AG04450 (cell line): ENCODE results near the gene RPL31. TPM values are rescaled to one million over a fixed set of nuclear protein-coding genes. Genes with fewer than 3 reads are reported as not detected.

Experiments used
- CTCF ChIA-PET: fragments of 300-600, 350-600 bp; formaldehyde crosslinking; extraction: SDS; loops from one replicate; lab custom pipeline; 2022; ENCODE audit warnings: antibody characterized with exemption, inconsistent platforms; lab: Charles Lee
- POLR2A ChIA-PET: fragments of 350-600 bp; formaldehyde crosslinking; extraction: SDS; loops from one replicate; lab custom pipeline; 2021; ENCODE audit warnings: antibody characterized with exemption, inconsistent platforms; lab: Yijun Ruan, JAX
- DNase-seq: peaks from one replicate; pipeline ENCODE4 v3.0.0-alpha.2; 2011; ENCODE audit warnings: low read depth, low spot score
- H3K27ac ChIP-seq: one replicate; pipeline ENCODE4 v1.5.1; 2012; ENCODE audit warnings: low read depth, low read length, control low read depth
- H3K27me3 ChIP-seq: one replicate; pipeline ENCODE4 v1.6.0; 2012; ENCODE audit warnings: low read length; ENCODE audit not compliant: control insufficient read depth, insufficient read depth
- H3K4me3 ChIP-seq: 2 replicates; pipeline ENCODE4 v1.5.1; 2011; ENCODE audit warnings: mild to moderate bottlenecking, low read depth, low read length, control low read depth
- H3K9me3 ChIP-seq: 2 replicates; pipeline ENCODE4 v1.5.1; 2012; ENCODE audit warnings: low read length; ENCODE audit not compliant: control insufficient read depth, insufficient read depth
- polyA minus RNA-seq: library from RNA; depleted of rRNA, polyadenylated mRNA; stranded (reverse); fragments of >200 nt; gene quantifications from 2 replicates; pipeline ENCODE4 v1.2.3, GENCODE V29; 2011; rRNA and poly(A)+ RNA removed
- polyA plus RNA-seq: library from polyadenylated mRNA; depleted of rRNA; stranded (reverse); fragments of >200 nt; gene quantifications from 2 replicates; pipeline ENCODE4 v1.2.3, GENCODE V29; 2011; rRNA removed
- TF ChIP-seq, protein P1 (sequence below): IDR thresholded peaks from 2 replicates; pipeline ENCODE4 v1.5.1; 2011; ENCODE audit warnings: low read depth, low read length, control low read depth, inconsistent platforms

Gene RPL31
- polyA plus RNA-seq = 2,534 and 2,992 TPM in 2 replicates
- 242 and 285 TPM in 2 replicates for polyA minus RNA-seq

GRCh38 chr2:101001691-101002561, at the start of gene RPL31:
TSS of gene RPL31 (plus strand) at chr2:101002289. CDS start at chr2:101002702, 413 bp downstream.
- no peaks in the 10 kb centered on the region for H3K27me3 ChIP-seq
- POLR2A ChIA-PET = interaction anchor here (0.6 to 2.0 kb wide), 14 partner anchors 8 to 804 kb away, joined by 3 to 7 read pairs (median 4); partner anchors contain the start of gene PDCL3
- H3K9me3 ChIP-seq = peaks cover 4% of the 10 kb centered on the region; the same call in 1 of the 2 replicates
- peak; percentile 90 for DNase-seq
- H3K27ac ChIP-seq = peak within 1 kb of the TSS; percentile 88
- peak within 1 kb of the TSS; percentile 96 for H3K4me3 ChIP-seq
- CTCF ChIA-PET = interaction anchor here (1.1 to 3.9 kb wide), 5 partner anchors 10 to 396 kb away, joined by 3 to 32 read pairs (median 9); no protein-coding TSS in a partner anchor
- TF ChIP-seq, protein P1, sequence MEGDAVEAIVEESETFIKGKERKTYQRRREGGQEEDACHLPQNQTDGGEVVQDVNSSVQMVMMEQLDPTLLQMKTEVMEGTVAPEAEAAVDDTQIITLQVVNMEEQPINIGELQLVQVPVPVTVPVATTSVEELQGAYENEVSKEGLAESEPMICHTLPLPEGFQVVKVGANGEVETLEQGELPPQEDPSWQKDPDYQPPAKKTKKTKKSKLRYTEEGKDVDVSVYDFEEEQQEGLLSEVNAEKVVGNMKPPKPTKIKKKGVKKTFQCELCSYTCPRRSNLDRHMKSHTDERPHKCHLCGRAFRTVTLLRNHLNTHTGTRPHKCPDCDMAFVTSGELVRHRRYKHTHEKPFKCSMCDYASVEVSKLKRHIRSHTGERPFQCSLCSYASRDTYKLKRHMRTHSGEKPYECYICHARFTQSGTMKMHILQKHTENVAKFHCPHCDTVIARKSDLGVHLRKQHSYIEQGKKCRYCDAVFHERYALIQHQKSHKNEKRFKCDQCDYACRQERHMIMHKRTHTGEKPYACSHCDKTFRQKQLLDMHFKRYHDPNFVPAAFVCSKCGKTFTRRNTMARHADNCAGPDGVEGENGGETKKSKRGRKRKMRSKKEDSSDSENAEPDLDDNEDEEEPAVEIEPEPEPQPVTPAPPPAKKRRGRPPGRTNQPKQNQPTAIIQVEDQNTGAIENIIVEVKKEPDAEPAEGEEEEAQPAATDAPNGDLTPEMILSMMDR = no peak

DNA sequence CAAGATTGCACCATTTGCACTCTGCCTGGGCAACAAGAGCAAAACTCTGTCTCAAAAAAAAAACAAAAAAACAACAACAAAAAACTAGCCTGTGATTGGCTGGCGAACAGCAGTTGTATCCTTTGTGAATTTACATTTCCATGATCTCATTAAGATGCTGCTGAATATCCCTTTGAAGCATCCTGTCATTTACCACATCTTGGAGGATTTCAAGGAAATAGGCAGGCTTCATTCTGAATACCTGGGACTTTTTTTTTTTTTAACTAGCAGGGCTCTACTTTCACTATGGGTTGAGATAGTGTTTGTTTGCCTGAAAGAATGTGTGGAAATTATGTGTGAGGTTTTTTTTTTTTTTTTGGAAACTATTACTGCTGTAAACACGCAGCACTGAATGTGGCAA, 49.6 kb upstream of the RPL31 start:
- H3K4me3 ChIP-seq = no peak overlapping the region
- H3K27ac ChIP-seq = no peak overlapping the region
- no peak for DNase-seq
- H3K9me3 ChIP-seq = no peaks in the 10 kb centered on the region; the same call in 1 of the 2 replicates
- TF ChIP-seq, protein P1 = no peak
- ChIA-PET CTCF (no interaction called here), POLR2A (no interaction called here)
- H3K27me3 ChIP-seq = no peaks in the 10 kb centered on the region

DNA sequence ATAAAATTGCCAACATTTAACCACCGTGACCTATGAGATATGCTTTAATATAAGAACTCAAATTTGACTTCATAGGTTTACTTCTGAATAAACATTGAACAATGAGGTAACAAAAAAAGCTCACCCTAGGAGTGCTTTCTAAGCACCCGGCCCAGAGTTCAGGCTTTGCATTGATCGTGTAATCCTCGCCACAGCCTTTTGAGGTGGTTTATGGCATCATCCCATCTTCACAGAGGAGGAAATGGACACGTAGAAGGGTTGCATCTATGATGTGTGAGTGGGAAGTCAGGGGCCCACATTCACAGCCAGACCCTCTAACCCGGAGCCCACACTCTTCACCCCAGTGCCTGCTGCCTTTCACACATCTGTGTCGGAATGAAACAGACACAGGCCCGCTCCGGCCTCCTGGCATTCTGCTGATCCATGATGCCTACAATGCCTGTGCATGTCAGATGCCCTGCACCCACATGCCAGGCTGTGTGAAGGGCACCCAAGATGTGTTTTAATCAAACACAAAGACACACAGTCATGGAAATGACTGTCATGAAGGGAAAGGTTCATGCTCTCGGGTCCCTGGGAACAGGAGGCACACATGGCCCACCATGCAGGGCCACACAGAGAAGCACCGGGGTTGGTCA, 48.6 kb upstream of the RPL31 start:
- no peak overlapping the region for H3K4me3 ChIP-seq
- ChIA-PET CTCF (no interaction called here), POLR2A (no interaction called here)
- H3K9me3 ChIP-seq = no peaks in the 10 kb centered on the region; the same call in 1 of the 2 replicates
- TF ChIP-seq, protein P1 = no peak
- H3K27me3 ChIP-seq = no peaks in the 10 kb centered on the region
- DNase-seq = no peak
- H3K27ac ChIP-seq = peak overlapping the region; percentile 21

GRCh38 chr2:100954044-100954420, 48.1 kb upstream of the RPL31 start:
- ChIA-PET CTCF (no interaction called here), POLR2A (no interaction called here)
- DNase-seq = no peak
- H3K4me3 ChIP-seq = no peak overlapping the region
- TF ChIP-seq, protein P1 = no peak
- H3K9me3 ChIP-seq = no peaks in the 10 kb centered on the region; the same call in 1 of the 2 replicates
- no peak overlapping the region for H3K27ac ChIP-seq
- H3K27me3 ChIP-seq = no peaks in the 10 kb centered on the region

DNA sequence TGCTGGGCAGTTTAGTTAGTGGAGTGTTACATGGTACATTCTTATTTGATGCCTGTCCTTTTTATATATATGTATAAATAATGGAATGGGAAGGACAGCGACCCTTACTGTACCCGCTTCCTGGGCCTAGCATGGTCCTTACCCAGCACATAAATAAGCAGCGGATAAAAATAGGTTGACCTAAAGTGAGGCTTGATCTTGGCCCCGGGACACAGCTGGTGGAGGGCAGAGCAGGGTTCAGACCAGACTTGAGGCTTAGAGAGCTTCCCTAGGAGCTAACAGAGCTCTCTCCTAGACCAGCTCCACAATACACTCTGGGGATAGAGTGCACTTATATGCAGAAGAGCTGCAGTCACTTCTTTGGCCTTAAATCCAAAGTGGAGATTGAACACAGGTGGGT, 46.9 kb upstream of the RPL31 start:
- Histone ChIP-seq H3K9me3 (no peaks in the 10 kb centered on the region; the same call in 1 of the 2 replicates), H3K27ac (no peak overlapping the region), H3K4me3 (no peak overlapping the region), H3K27me3 (no peaks in the 10 kb centered on the region)
- ChIA-PET POLR2A (no interaction called here), CTCF (no interaction called here)
- TF ChIP-seq, protein P1 = no peak
- DNase-seq = no peak
